ENCODE measurements around the gene KCNMB2.

Gene KCNMB2

DNA sequence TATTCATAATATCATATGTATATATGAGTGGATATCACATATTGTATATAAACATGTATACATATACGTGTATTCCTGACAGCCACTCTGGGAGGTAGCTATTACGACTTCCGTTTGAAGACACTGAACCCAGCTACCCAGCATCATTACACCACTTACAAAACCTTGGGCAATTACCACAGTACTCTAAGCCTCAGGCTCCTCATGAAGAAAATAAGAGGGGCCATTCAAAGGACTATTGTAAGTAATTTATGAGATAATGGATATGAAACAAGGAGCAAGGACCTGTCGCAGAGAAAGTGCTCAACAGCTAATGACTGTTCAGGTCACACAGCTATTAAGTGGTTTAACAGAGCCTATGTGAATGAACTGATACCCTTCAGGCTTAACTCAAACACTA is 52.4 kb downstream of the KCNMB2 start:
- no peaks in the 10 kb centered on the region for H3K27me3 ChIP-seq
- no peaks in the 10 kb centered on the region for H3K9me3 ChIP-seq
- no peak overlapping the region for H3K4me3 ChIP-seq (ENCODE audit: low read depth in 1 of 2, low read length in 1 of 2)
- peak overlapping the region; percentile 44 for H3K27ac ChIP-seq
- H3K36me3 ChIP-seq: no peaks in the 10 kb centered on the region
- peaks cover 12 to 36% of the 10 kb centered on the region in 2 experiments for H3K4me1 ChIP-seq (ENCODE audit: control insufficient read depth in 1 of 2, insufficient read depth in 1 of 2, low read depth in 1 of 2, low read length in 1 of 2)
- TF ChIP-seq, protein P1, sequence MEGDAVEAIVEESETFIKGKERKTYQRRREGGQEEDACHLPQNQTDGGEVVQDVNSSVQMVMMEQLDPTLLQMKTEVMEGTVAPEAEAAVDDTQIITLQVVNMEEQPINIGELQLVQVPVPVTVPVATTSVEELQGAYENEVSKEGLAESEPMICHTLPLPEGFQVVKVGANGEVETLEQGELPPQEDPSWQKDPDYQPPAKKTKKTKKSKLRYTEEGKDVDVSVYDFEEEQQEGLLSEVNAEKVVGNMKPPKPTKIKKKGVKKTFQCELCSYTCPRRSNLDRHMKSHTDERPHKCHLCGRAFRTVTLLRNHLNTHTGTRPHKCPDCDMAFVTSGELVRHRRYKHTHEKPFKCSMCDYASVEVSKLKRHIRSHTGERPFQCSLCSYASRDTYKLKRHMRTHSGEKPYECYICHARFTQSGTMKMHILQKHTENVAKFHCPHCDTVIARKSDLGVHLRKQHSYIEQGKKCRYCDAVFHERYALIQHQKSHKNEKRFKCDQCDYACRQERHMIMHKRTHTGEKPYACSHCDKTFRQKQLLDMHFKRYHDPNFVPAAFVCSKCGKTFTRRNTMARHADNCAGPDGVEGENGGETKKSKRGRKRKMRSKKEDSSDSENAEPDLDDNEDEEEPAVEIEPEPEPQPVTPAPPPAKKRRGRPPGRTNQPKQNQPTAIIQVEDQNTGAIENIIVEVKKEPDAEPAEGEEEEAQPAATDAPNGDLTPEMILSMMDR (IDR thresholded peaks at IDR 0.05): no peak

DNA sequence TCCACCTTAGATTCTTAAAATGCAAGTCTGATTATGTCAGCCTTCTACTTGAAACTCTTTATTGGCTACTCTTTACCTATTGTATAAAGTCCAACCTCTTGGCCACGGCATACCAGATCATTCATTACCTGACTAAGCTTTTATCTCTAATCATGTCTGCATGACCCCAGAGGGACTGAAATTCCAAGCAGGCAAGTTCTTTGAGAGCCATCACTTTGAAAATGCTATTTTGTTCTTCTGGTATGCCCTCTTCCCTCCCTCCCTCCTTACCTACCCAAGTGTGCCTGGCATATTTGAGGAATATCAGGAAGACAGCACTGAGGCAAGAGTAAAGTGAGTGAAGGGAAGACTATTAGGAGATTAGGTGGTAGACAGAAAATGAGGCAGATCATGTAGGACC is 57.5 kb downstream of the KCNMB2 start:
- Histone ChIP-seq H3K4me1 (ENCODE audit: control insufficient read depth in 1 of 2, insufficient read depth in 1 of 2, low read depth in 1 of 2, low read length in 1 of 2) (peaks cover 12 to 28% of the 10 kb centered on the region in 2 experiments), H3K36me3 (no peaks in the 10 kb centered on the region), H3K9me3 (no peaks in the 10 kb centered on the region), H3K4me3 (ENCODE audit: low read depth in 1 of 2, low read length in 1 of 2) (no peak overlapping the region), H3K27me3 (no peaks in the 10 kb centered on the region), H3K27ac (no peak overlapping the region)
- TF ChIP-seq, protein P1 (IDR thresholded peaks at IDR 0.05): no peak

DNA sequence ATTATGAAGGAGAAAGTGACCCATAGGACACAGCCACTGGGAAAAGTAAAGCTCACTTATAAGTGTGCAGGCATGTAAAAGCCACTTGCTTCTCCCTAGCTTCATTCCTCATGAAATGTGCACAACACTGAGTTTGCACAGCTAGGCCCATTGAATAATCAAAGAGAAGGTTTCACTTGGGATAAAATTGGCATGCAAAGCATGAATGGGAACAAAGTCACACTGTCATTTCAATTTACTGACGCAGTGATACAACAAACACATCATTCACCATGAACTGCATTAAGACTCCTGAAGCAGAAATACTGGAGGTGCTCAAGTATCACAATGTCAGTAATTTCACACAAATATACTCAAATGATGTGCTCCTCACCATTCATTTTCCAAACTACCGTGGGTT is 61.1 kb downstream of the KCNMB2 start:
- no peaks in the 10 kb centered on the region for H3K36me3 ChIP-seq
- TF ChIP-seq, protein P1 (IDR thresholded peaks at IDR 0.05): no peak
- peaks cover 8 to 9% of the 10 kb centered on the region in 2 experiments for H3K4me1 ChIP-seq (ENCODE audit: control insufficient read depth in 1 of 2, insufficient read depth in 1 of 2, low read depth in 1 of 2, low read length in 1 of 2)
- H3K4me3 ChIP-seq (ENCODE audit: low read depth in 1 of 2, low read length in 1 of 2): no peak overlapping the region
- no peaks in the 10 kb centered on the region for H3K9me3 ChIP-seq
- no peaks in the 10 kb centered on the region for H3K27me3 ChIP-seq
- no peak overlapping the region for H3K27ac ChIP-seq

DNA sequence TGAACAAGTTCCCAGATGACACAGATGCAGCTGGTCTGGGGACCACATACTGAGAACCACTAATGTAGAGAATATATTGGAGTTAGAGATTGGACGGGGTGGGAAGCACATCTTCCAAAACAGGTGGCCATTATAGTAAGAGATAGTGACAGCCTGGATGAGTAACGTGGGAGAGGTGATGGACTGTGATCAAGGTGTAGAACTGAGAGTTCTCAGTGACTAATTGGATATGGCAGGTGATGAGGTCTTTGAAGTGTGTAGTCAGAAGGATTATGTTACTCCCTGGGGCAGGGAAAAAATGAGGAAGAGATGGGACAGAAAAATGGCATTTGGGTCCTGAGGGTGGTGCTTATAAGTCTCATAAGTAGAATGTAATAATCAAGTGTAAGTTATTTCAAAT is 66.6 kb downstream of the KCNMB2 start:
- Histone ChIP-seq H3K27me3 (no peaks in the 10 kb centered on the region), H3K4me3 (ENCODE audit: low read depth in 1 of 2, low read length in 1 of 2) (no peak overlapping the region), H3K27ac (no peak overlapping the region)

DNA sequence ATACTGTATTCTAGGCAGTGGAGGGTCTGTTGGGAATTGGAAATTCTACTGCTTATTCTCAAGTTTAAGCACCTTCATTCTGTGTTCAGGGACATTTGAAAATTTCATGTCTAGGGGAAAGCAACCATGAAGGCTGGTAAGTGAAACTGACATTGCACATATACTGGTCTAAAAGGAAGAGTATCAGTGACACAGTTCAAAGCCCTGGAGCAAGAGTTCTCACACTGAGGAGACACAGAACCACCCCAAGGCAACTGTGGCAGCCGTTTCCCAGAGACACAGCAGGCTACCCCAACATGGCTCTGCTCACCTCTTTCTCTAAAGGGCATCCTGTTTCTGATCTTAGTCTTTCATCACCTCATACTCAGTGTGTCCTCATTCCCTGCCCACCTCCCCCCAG is 67.5 kb downstream of the KCNMB2 start:
- H3K4me1 ChIP-seq (ENCODE audit: control insufficient read depth in 1 of 2, insufficient read depth in 1 of 2, low read depth in 1 of 2, low read length in 1 of 2): peaks cover 8 to 9% of the 10 kb centered on the region in 2 experiments
- H3K9me3 ChIP-seq: no peaks in the 10 kb centered on the region
- H3K27me3 ChIP-seq: no peaks in the 10 kb centered on the region
- H3K4me3 ChIP-seq (ENCODE audit: low read depth in 1 of 2, low read length in 1 of 2): no peak overlapping the region
- H3K36me3 ChIP-seq: no peaks in the 10 kb centered on the region
- TF ChIP-seq, protein P1 (IDR thresholded peaks at IDR 0.05): no peak
- no peak overlapping the region for H3K27ac ChIP-seq

More for the DNA sequence above, 66.6 kb downstream of the KCNMB2 start:
- no peaks in the 10 kb centered on the region for H3K36me3 ChIP-seq
- no peaks in the 10 kb centered on the region for H3K9me3 ChIP-seq
- H3K4me1 ChIP-seq (ENCODE audit: control insufficient read depth in 1 of 2, insufficient read depth in 1 of 2, low read depth in 1 of 2, low read length in 1 of 2): peaks cover 8 to 9% of the 10 kb centered on the region in 2 experiments
- TF ChIP-seq, protein P1 (IDR thresholded peaks at IDR 0.05): no peak

DNA sequence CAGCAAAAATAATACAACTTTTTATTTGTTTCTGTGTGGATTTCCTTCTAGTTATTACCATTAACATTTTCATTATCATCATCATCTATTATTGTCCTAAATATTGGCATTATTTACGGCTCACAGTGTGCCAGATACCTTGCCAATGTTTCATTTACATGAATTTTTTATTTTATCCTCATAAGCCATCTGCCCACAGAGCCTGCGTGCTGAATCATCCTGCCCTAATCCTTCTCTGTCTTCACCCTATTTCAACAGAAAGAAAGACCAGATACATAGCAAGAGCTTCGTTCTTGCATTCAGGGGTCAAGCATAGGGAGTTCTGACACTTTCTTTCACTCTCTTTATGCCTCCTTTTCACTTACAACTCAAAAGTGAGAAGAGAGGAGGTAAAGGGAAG is 82.0 kb downstream of the KCNMB2 start:
- Histone ChIP-seq H3K9me3 (no peaks in the 10 kb centered on the region), H3K4me1 (ENCODE audit: control insufficient read depth in 1 of 2, insufficient read depth in 1 of 2, low read depth in 1 of 2, low read length in 1 of 2) (no peaks in the 10 kb centered on the region), H3K36me3 (no peaks in the 10 kb centered on the region), H3K4me3 (ENCODE audit: low read depth in 1 of 2, low read length in 1 of 2) (no peak overlapping the region), H3K27me3 (no peaks in the 10 kb centered on the region), H3K27ac (no peak overlapping the region)
- TF ChIP-seq, protein P1 (IDR thresholded peaks at IDR 0.05): no peak
